ENCODE results near the gene BANP.
"Not testable (repeated sequence)": the region's sequence is repeated elsewhere in the genome, so short reads cannot be mapped to it uniquely, and the experiment has no call there.

BANP gene

DNA sequence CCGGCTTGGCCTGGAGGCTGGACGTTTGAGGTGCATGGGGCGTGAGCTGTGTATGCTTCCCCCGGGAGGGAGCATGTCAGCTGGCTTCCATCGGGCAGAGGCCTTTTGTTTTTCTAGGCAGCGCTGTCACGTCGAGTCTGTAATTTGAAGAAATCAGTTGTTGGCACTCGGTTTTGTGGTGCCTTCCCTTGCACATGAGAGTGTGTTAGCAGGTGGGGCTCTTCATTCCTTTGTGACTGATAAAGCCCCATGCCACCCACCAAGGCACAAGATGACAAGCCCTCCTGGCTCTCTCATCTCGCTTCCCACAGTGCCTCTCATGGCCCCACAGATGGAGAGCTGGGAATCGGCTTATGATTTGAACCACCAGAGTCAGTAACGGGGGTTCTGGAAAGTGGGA, 72.1 kb downstream of the BANP start:
- intact Hi-C loops (cut with DNase I), result no loop called here
- no peak for DNase-seq

DNA sequence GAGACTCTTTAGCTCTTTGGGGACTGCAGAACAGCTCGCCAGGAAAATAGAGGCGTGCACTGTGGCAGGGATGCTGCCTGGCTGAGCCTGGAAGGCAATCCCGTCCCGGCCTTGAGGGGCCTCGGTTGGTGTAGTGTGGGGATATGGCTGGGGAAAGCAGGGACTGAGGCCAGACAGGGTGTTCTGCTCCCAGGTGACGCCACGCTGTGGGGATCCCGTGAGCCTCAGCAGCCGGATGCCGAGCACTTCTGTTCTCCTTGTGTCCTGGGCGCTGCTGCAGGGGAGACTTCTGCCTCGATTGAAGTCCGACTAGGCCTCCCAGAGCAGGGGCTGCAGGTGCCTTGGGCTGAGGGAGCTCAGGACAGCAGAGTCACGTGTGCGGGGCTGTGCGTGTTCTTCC, 72.6 kb downstream of the BANP start:
- peak in 2 of 10 donors; percentile 27 to 79 for DNase-seq
- intact Hi-C loops (cut with DNase I), result no loop called here

GRCh38 chr16:88024491-88025085, 73.4 kb downstream of the BANP start:
- intact Hi-C loops (cut with DNase I), result not testable (repeated sequence)
- DNase-seq, result peak in 3 of 10 donors; percentile 12 to 86 (median 73)

DNA sequence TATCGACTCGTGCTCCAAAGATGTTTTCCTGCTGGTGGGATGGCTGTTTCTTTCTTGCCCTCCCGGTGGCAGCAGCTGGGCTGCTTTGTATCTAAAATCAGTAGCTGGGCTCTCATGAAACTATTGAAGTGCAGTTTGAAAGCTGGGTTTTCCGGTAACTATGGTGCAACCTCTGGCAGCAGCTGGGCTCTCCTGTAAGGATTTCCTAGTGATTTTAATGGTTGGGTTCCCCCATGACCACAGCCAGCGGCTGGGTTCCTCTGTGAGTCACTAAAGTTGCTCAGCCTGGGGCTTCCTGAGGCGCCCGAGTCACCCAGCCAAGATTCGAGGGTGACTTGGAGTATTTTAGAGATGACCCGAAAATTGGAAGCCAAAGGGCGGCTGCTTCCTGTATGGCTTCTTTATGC, 73.9 kb downstream of the BANP start:
- intact Hi-C loops (cut with DNase I), result not testable (repeated sequence)

DNA sequence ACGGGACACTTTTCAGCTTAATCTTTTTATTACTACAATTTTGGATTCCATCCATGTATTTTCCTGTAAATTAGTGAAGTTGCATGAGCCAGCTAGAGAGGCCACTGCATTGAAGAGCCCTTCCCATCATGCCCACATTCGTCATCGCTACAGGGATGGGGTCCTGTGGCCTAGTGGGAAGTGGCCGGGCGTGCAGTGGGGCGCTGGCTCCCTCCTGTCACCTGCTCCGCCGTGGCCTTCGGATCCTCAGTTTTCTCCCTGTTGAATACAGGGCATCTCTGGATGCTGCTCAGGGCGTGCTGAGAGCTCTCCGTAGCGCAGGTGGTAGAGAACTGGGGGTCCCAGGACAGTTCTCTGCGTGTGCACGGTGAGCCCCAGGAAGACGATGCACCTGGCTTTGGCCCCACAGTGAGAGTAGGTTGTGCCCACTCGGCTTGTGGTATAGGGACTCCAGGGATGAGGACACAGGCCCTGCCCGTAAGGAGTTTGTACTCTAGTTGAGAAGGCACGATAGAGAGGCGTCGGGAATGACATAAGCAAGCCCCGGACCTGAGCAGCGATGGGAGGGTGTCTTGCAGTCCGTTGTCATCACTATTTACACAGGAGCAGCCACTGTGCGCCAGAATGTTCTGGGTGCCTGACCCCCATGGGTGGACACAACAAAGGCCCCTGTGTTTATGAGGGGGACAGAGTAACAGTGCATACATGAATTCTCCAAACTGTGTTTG, 74.8 kb downstream of the BANP start:
- intact Hi-C loops (cut with DNase I), result not testable (repeated sequence)
- DNase-seq, result peak in 2 of 10 donors; percentile 8 to 63

More for the DNA sequence above, 73.9 kb downstream of the BANP start:
- DNase-seq, result peak in 2 of 10 donors; percentile 27 to 68

- intact Hi-C loops (cut with DNase I), result no loop called here
- DNase-seq, result peak in 2 of 10 donors; percentile 67 to 77
Observed at GRCh38 chr16:88026964-88027938, 76.0 kb downstream of the BANP start.

DNA sequence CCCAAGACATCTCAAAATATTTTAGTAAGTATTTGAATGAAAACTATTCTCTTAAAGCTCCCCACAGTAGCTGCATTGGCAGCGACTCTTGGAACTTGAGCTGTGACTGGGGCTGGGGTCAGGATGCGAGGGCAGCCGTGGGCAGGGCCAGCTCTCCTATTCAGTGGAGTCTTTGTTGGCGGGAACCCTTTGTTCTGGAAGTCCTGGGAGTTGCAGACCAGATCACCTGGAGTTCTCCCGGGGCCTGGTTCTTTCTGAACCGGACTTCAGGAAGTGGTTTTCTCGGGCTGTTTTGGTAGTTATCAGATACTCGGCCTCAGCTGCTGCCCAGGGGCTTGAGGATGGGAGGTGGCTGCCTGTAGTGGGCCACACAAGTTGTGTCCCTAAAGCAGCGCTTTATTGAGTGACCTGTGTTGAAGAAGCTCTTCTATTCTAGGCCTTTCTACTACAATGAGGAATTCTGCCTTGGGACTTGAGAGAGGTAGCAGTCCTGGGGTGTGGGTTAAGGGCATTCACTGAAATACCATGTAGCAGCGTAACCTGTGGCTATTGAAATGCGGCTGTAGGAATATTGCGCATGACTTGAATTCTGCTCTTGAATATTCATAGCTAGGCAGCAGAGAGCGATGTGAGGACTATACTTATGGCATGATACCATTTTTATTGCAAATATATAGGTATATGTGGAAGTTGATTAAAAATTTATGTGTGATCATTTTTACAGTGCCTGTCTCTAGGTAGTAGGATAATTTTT, 77.1 kb downstream of the BANP start:
- intact Hi-C loops (cut with DNase I), result not testable (repeated sequence)

GRCh38 chr16:88030498-88030897, 79.3 kb downstream of the BANP start:
- DNase-seq, result peak in 1 of 10 donors; percentile 67
- intact Hi-C loops (cut with DNase I), result no loop called here

More for the DNA sequence above, 77.1 kb downstream of the BANP start:
- peak in 1 of 10 donors; percentile 38 for DNase-seq

DNA sequence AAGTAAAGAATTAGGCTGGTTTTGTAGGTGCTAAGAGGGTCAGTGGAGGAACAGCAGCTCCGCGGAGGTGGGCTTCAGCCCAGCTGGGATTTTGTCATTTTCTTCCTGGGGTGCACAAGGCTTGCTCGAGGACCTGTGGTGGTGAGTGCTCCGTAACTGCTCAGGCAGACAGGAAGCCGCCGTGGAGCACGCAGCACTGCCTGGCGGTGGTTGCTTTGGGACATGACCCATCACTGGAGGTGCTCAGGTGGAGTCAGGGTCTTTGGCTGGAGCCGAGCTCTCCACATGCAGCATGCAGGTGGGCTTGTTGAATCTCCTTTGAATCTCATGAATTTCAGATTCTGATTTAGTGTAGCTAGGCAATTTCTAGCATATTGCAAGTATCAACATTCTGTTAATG, 79.7 kb downstream of the BANP start:
- peak in 1 of 10 donors; percentile 75 for DNase-seq
- intact Hi-C loops (cut with DNase I), result not testable (repeated sequence)

GRCh38 chr16:88033003-88033740, 81.9 kb downstream of the BANP start:
- intact Hi-C loops (cut with DNase I), result not testable (repeated sequence)

GRCh38 chr16:88034770-88035169, 83.5 kb downstream of the BANP start:
- DNase-seq, result peak in 1 of 10 donors; percentile 56
- intact Hi-C loops (cut with DNase I), result no loop called here

More at GRCh38 chr16:88033003-88033740, 81.9 kb downstream of the BANP start:
- DNase-seq, result peak in 1 of 10 donors; percentile 55

DNA sequence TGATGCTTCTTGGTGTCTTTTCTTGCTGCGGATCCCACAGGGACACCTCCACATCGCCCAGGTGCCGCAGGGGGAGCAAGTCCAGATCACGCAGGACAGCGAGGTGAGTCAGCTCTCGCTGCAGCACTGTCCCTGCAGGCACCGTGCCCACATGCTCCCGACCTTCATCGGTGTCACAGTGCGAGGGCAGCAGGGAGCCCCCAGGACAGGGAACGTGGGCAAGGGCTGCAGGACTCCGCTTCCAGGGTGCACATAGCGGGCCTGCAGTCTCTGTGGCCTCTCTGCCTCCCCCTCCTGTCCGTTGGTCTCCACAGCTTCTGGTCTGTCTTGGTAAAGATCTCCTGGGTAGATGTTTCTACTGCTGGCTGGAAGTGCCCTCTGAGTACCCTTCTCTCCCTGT, 84.1 kb downstream of the BANP start:
- intact Hi-C loops (cut with DNase I), result no loop called here
- peak in 1 of 10 donors; percentile 56 for DNase-seq

DNA sequence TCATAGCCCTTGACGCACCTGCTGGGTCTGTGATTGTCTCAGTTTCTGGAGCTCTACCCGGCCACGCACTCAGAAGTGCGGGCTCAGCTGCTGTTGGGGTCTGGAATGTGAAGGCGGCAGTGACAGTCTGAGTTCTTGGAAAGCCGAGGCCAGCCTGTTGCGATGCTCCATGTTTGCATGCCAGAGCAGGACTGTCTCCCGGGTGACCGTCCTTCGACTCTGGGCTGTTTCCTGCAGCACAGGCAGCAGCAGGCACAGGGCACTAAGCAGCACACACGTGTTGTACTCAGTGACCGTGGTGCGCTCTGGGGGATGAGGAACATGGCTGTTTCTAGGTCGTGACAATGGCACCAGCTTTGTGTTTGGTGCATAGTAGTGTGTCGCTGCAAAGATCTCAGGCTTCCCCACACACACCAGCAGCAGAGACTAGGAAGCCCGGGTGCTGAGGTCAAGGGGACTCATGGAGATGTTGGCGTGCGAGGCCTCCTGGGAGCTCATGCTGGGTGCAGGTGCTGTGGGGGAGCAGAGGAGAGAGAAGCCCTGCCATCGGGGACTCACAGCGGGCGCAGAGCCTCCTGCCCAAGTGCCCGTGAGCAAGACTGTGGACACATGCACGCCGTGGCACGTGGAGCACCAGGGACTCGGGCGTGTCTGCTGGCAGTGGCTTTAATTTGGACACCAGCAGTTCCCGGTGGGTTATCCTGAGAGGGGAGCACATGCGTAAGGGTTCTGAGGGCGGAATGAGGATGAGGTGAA, 84.8 kb downstream of the BANP start:
- intact Hi-C loops (cut with DNase I), result not testable (repeated sequence)
- DNase-seq, result peak in 2 of 10 donors; percentile 49 to 61

DNA sequence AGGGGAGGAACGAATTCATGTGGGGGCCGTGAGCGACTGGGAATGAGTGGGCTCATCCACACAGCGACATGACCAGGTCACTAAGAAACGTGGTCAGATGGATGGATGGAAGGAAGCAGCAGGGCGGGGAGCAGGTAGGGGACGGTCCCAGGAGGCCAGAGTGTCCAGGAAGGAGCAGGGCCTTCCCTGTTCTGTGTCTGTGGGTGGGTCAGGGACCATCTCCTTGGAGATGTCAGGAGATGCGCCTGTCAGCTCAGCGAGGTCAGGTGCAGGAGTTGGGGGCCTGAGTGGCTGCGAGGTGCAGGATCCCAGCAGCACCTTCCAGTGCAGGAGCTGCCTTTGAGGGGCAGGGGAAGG, 85.4 kb downstream of the BANP start:
- peak in 2 of 10 donors; percentile 30 to 54 for DNase-seq
- intact Hi-C loops (cut with DNase I), result not testable (repeated sequence)

GRCh38 chr16:88037359-88037758, 86.1 kb downstream of the BANP start:
- intact Hi-C loops (cut with DNase I), result not testable (repeated sequence)
- DNase-seq, result peak in 1 of 10 donors; percentile 32

GRCh38 chr16:88037876-88038525, 86.8 kb downstream of the BANP start:
- DNase-seq, result peak in 2 of 10 donors; percentile 31 to 45
- intact Hi-C loops (cut with DNase I), result not testable (repeated sequence)

GRCh38 chr16:88038526-88038908, 87.3 kb downstream of the BANP start:
- intact Hi-C loops (cut with DNase I), result not testable (repeated sequence)
- DNase-seq, result peak in 1 of 10 donors; percentile 72

DNA sequence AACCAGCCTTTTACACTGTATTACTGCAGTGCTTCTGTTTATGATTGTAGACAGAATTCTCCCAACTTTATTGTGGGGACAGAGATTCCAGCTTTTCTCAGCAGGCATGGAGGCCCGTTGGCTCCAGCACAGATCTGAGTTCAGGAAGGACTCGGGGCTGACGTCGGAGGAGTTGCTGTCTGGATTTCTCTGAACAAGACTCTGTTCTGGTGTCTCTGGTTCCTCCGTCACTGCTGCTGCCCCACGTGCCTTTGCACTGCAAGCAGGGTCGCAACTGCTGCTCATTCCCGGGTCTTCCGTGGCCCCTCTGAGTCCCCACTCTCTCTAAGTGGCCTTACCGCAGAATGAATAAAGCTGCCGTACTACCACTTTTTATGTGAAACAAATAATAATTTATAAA, 88.4 kb downstream of the BANP start:
- intact Hi-C loops (cut with DNase I), result no loop called here
- DNase-seq, result peak in 2 of 10 donors; percentile 38 to 83
